H1 (cell line): ENCODE measurements around the gene ACCSL. TPM values are rescaled to one million over a fixed set of nuclear protein-coding genes. Genes with fewer than 3 reads are reported as not detected.

Experiments used
- CREB1 ChIP-seq: IDR thresholded peaks from 2 replicates; pipeline ENCODE4 v1.6.1; 2012; ENCODE audit warnings: inconsistent platforms
- EGR1 ChIP-seq: IDR thresholded peaks from 2 replicates; pipeline ENCODE4 v1.6.1; 2011; ENCODE audit warnings: low read depth, low read length, borderline replicate concordance
- POLR2AphosphoS5 ChIP-seq: IDR thresholded peaks from 2 replicates; pipeline ENCODE4 v1.6.1; 2011; ENCODE audit warnings: low read depth, low read length
- RBBP5 ChIP-seq: IDR thresholded peaks from 2 replicates; pipeline ENCODE4 v1.7.1; 2012; ENCODE audit warnings: low read depth, mild to moderate bottlenecking, inconsistent platforms, low read length, moderate library complexity, borderline replicate concordance
- SIX5 ChIP-seq: IDR thresholded peaks from 2 replicates; pipeline ENCODE4 v1.6.1; 2011; ENCODE audit warnings: mild to moderate bottlenecking, low read depth, low read length
- polyA plus RNA-seq, 7 experiments: library from polyadenylated mRNA; depleted of rRNA in 3 of 7; stranded (reverse) in 5 of 7; unstranded in 2 of 7; fragments of >200 nt in 5 of 7; fragments of 200-250 nt in 2 of 7; gene quantifications; 1 replicate in 5 of 7; 2 replicates in 1 of 7; 4 replicates in 1 of 7; pipeline versions ENCODE4 v1.2.1 to v1.2.3, GENCODE V29; 2011 to 2013; ENCODE audit warnings: missing spikeins in 2 of 7, mixed read lengths in 2 of 7
- total RNA-seq: library from RNA; stranded (reverse); fragmentation: NEBNext Ultra II Directional; extraction: Animal tissue kit (Norgen Biotek cat#: 25700); gene quantifications from 2 replicates; pipeline ENCODE4 v1.2.1, GENCODE V29; 2021
- TF ChIP-seq, protein P1 (sequence below), 3 experiments: IDR thresholded peaks; 1 replicate in 2 of 3; 2 replicates in 1 of 3; pipeline versions ENCODE4 v1.5.1 to v1.6.1; 2011; ENCODE audit warnings: low read length in 3 of 3, mild to moderate bottlenecking in 3 of 3, inconsistent platforms in 2 of 3, low read depth in 1 of 3, moderate library complexity in 1 of 3; ENCODE audit not compliant: insufficient read depth in 1 of 3; ENCODE audit errors: control extremely low read depth in 1 of 3

The ACCSL gene
- total and polyA plus RNA-seq, 2 of the 8 experiments (the other 6 are each of a cell fraction or from before 2014, with no cell fraction given): not detected

DNA sequence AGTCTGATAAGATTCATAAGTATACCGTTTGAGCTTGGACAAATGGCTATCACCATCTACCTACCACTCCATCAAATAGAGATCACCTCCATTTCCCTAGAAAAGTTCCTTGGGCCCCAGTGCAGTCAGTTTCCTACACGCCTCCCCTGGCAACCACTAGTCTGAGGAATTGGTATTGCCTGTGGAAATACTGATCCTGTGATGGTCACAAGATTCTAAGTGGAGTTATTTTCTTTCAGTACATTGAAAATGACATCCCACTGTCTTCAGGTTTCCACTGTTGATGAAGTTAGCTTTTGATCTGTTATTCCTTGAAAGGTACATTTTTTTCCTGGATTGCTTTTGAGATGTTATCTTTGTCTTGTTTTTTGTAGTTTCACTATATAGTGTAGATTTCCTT, 4.6 kb upstream of the ACCSL start (continued):
- TF ChIP-seq EGR1 (no peak), SIX5 (no peak), RBBP5 (no peak), POLR2AphosphoS5 (no peak), CREB1 (no peak)
- TF ChIP-seq, protein P1, sequence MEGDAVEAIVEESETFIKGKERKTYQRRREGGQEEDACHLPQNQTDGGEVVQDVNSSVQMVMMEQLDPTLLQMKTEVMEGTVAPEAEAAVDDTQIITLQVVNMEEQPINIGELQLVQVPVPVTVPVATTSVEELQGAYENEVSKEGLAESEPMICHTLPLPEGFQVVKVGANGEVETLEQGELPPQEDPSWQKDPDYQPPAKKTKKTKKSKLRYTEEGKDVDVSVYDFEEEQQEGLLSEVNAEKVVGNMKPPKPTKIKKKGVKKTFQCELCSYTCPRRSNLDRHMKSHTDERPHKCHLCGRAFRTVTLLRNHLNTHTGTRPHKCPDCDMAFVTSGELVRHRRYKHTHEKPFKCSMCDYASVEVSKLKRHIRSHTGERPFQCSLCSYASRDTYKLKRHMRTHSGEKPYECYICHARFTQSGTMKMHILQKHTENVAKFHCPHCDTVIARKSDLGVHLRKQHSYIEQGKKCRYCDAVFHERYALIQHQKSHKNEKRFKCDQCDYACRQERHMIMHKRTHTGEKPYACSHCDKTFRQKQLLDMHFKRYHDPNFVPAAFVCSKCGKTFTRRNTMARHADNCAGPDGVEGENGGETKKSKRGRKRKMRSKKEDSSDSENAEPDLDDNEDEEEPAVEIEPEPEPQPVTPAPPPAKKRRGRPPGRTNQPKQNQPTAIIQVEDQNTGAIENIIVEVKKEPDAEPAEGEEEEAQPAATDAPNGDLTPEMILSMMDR (IDR thresholded peaks at IDR 0.05; ENCODE audit: control extremely low read depth in 1 of 3, insufficient read depth in 1 of 3, low read depth in 1 of 3, low read length in 3 of 3): no peak
